Transverse colon (tissue), 4 donors: Measurements from ENCODE around the gene AP3B1. TPM values are rescaled to one million over a fixed set of nuclear protein-coding genes. Genes with fewer than 3 reads are reported as not detected.

ENCODE experiments used
- DNase-seq: peaks from one replicate; pipeline ENCODE4 v3.0.0-alpha.2; 2019
- H3K27ac ChIP-seq, 4 donors: fragments of 200-600 bp; sonication (generic); 2 replicates each; pipeline ENCODE4 v1.5.1; 2016 to 2018; ENCODE audit warnings: inconsistent platforms in 4 of 4
- H3K27me3 ChIP-seq: fragments of 200-600 bp; sonication (generic); 2 replicates; pipeline ENCODE4 v1.5.1; 2017; ENCODE audit warnings: inconsistent platforms
- H3K36me3 ChIP-seq, 4 donors: fragments of 200-600 bp; sonication (generic); 2 replicates each; pipeline ENCODE4 v1.5.1; 2017 to 2019; ENCODE audit warnings: inconsistent platforms in 4 of 4
- H3K4me1 ChIP-seq, 4 donors: fragments of 200-600 bp; sonication (generic); 2 replicates each; pipeline ENCODE4 v1.5.1; 2017 to 2020; ENCODE audit warnings: inconsistent platforms in 4 of 4
- H3K4me3 ChIP-seq, 4 donors: fragments of 200-600 bp; sonication (generic); 1 replicate in 1 of 4; 2 replicates in 3 of 4; pipeline versions ENCODE4 v1.5.1 to v1.6.1; 2017 to 2019; ENCODE audit warnings: inconsistent platforms in 4 of 4
- H3K9me3 ChIP-seq, 2 donors: fragments of 200-600 bp; sonication (generic); 2 replicates each; pipeline ENCODE4 v1.5.1; 2017 to 2019; ENCODE audit warnings: inconsistent platforms in 2 of 2
- EP300 ChIP-seq: sonication (generic); formaldehyde crosslinking; IDR thresholded peaks from one replicate; pipeline ENCODE4 v1.6.1; 2017; ENCODE audit warnings: antibody characterized with exemption, low read depth
- POLR2A ChIP-seq: fragments of 450-650 bp; IDR thresholded peaks from one replicate; pipeline ENCODE4 v1.6.1; 2016; ENCODE audit warnings: antibody characterized with exemption, mild to moderate bottlenecking, moderate library complexity
- POLR2AphosphoS5 ChIP-seq, 3 donors: sonication (generic); formaldehyde crosslinking; IDR thresholded peaks; one replicate each; pipeline ENCODE4 v1.6.1; 2016; ENCODE audit warnings: antibody characterized with exemption in 3 of 3
- WGBS, 2 donors: methylation state at CpG; one replicate each; pipeline ENCODE4 v1.1.5; 2018; ENCODE audit warnings: low coverage in 1 of 2; 5-methylcytosine and 5-hydroxymethylcytosine counted together
- in situ Hi-C, 4 donors: fragments of 200-750 bp; cut with MboI; loops; one replicate each; pipeline versions ENCODE4 v1.15.0 to v1.15.1; 2017; ENCODE audit warnings: low sequenced_read_pairs in 3 of 4, low pct_ligation_motif_present in 1 of 4, low pct_unique_long_range_greater_than_20kb in 1 of 4
- intact Hi-C: fragments of 100-400 bp; cut with DNase I; formaldehyde crosslinking; loops from one replicate; pipeline ENCODE4 v1.15.1; 2023; ENCODE audit warnings: low total_unique reads
- total RNA-seq, 4 donors: library from RNA; depleted of rRNA; stranded (reverse); fragments of >200 nt; gene quantifications; one replicate each; pipeline ENCODE4 v1.1.0, GENCODE V29; 2016
- TF ChIP-seq, protein P1 (sequence below), 5 experiments: fragments of 200-600 bp in 3 of 5; fragments of 450-650 bp in 2 of 5; sonication (generic) in 3 of 5; IDR thresholded peaks; 1 replicate in 2 of 5; 2 replicates in 3 of 5; pipeline ENCODE4 v1.5.1; 2016 to 2017; ENCODE audit warnings: antibody characterized with exemption in 5 of 5, inconsistent platforms in 3 of 5, mild to moderate bottlenecking in 2 of 5, moderate library complexity in 1 of 5

AP3B1 gene
- total RNA-seq, 4 donors from 2014 or later, result 45.7 to 61.3 (median 53.4) TPM

GRCh38 chr5:77987988-77988387 is 306.5 kb downstream of the AP3B1 start:
- intact Hi-C loops (no loop called here), in situ Hi-C loops (no loop called here)
- WGBS, 2 donors, result 89 to 96% methylated on average over 12 to 19 of the region's 19 CpGs
- no peak for TF ChIP-seq POLR2A
- no peak for TF ChIP-seq POLR2AphosphoS5 (IDR thresholded peaks at IDR 0.05)
- no peak for TF ChIP-seq EP300
- TF ChIP-seq, protein P1, sequence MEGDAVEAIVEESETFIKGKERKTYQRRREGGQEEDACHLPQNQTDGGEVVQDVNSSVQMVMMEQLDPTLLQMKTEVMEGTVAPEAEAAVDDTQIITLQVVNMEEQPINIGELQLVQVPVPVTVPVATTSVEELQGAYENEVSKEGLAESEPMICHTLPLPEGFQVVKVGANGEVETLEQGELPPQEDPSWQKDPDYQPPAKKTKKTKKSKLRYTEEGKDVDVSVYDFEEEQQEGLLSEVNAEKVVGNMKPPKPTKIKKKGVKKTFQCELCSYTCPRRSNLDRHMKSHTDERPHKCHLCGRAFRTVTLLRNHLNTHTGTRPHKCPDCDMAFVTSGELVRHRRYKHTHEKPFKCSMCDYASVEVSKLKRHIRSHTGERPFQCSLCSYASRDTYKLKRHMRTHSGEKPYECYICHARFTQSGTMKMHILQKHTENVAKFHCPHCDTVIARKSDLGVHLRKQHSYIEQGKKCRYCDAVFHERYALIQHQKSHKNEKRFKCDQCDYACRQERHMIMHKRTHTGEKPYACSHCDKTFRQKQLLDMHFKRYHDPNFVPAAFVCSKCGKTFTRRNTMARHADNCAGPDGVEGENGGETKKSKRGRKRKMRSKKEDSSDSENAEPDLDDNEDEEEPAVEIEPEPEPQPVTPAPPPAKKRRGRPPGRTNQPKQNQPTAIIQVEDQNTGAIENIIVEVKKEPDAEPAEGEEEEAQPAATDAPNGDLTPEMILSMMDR (IDR thresholded peaks at IDR 0.05), result no peak
- peaks cover 0 to 8% (median 0%) of the 10 kb centered on the region in 4 donors for H3K4me1 ChIP-seq
- H3K27me3 ChIP-seq, result no peaks in the 10 kb centered on the region
- no peaks in the 10 kb centered on the region for H3K36me3 ChIP-seq
- no peak overlapping the region for H3K4me3 ChIP-seq
- DNase-seq, result no peak
- H3K9me3 ChIP-seq, result no peaks in the 10 kb centered on the region
- H3K27ac ChIP-seq, result no peak overlapping the region

DNA sequence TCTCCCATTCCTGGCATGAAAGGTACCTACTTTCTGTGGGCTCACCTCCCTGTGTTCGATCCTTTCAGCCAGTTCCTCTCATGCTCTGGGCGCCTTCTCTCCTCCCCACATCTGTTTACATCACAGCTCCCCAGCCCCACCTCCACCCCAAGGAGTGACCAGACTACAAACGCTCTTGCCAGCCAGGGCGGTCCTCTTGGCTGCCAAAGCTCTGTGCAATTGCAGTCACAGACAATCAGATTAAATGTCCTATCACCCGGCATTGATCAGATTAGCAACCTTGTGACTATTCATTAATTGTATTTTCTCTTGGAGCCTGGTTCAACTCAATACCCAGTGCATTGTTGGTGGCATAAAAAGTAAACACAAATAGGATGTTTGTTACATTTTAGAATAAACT is 307.2 kb downstream of the AP3B1 start:
- in situ Hi-C loops (no loop called here), intact Hi-C loops (no loop called here)
- Histone ChIP-seq H3K4me1 (peaks cover 0 to 8% (median 0%) of the 10 kb centered on the region in 4 donors), H3K36me3 (no peaks in the 10 kb centered on the region), H3K27ac (no peak overlapping the region), H3K4me3 (no peak overlapping the region), H3K27me3 (no peaks in the 10 kb centered on the region), H3K9me3 (no peaks in the 10 kb centered on the region)
- DNase-seq, result no peak
- TF ChIP-seq POLR2AphosphoS5 (IDR thresholded peaks at IDR 0.05), result no peak
- 76 to 89% methylated on average over 1 to 5 of the region's 5 CpGs for whole genome bisulfite sequencing, 2 donors

DNA sequence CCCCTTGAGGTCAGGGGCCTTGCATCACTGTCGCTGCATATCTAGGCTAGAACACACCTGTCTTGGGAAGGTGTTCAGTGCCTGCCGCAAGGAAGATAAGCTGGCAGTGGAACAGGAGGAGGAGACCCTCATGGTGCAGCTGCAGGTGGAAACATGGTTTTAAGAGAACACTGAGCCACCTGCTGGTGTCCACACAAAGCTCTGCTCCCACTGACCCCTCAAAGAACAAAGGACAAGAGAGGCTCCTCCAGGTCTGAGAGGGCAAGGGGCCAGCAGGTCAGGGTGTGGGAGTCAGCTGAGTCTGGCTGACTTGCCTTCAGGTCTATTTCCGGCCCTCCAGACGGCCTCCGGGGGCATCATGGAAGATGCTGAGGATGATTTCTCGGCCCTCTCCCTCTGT is 308.2 kb downstream of the AP3B1 start:
- TF ChIP-seq, protein P1 (IDR thresholded peaks at IDR 0.05), result no peak
- no peak for TF ChIP-seq POLR2A
- no peak for TF ChIP-seq POLR2AphosphoS5 (IDR thresholded peaks at IDR 0.05)
- no peak for TF ChIP-seq EP300
- no peak overlapping the region for H3K4me3 ChIP-seq
- in situ Hi-C loops, result no loop called here
- WGBS, 2 donors, result 77% methylated on average over 6 of the region's 6 CpGs; no CpG with 5 or more reads in 1 of the 2 donors
- intact Hi-C loops, result no loop called here
- H3K9me3 ChIP-seq, result no peaks in the 10 kb centered on the region
- H3K27me3 ChIP-seq, result no peaks in the 10 kb centered on the region
- H3K4me1 ChIP-seq, result peaks cover 0 to 8% (median 0%) of the 10 kb centered on the region in 4 donors
- DNase-seq, result no peak
- H3K36me3 ChIP-seq, result no peaks in the 10 kb centered on the region
- no peak overlapping the region for H3K27ac ChIP-seq

DNA sequence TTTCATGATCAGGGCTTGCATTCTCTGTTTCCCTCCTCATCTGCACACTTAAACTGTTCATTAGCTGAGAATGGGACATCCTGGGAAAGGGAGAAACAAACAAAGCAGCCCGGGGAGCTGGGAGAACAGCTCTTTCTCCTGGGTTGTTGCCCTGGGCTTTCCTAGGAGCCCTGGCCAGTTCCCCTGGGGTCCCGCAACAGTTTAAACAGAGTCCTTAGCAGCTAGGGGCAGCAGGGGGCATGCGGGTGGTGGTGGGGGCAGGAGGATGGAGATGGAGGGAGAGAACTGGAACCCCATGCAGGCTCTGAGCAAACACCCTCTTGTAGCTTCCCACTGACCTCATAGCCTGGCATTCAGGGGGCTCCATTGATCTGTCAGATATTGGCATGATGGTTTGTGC is 309.3 kb downstream of the AP3B1 start:
- Histone ChIP-seq H3K36me3 (no peaks in the 10 kb centered on the region), H3K9me3 (no peaks in the 10 kb centered on the region), H3K27me3 (no peaks in the 10 kb centered on the region), H3K4me3 (no peak overlapping the region), H3K27ac (no peak overlapping the region), H3K4me1 (peaks cover 0 to 8% (median 0%) of the 10 kb centered on the region in 4 donors)
- in situ Hi-C loops (no loop called here), intact Hi-C loops (no loop called here)
- 62% methylated on average over 3 of the region's 3 CpGs; no CpG with 5 or more reads in 1 of the 2 donors for WGBS, 2 donors
- TF ChIP-seq, protein P1 (IDR thresholded peaks at IDR 0.05), result no peak
- TF ChIP-seq POLR2AphosphoS5 (IDR thresholded peaks at IDR 0.05) (no peak), POLR2A (no peak), EP300 (no peak)
- no peak for DNase-seq

- intact Hi-C loops, result no loop called here
- Histone ChIP-seq H3K9me3 (no peaks in the 10 kb centered on the region), H3K27ac (no peak overlapping the region), H3K27me3 (no peaks in the 10 kb centered on the region), H3K36me3 (no peaks in the 10 kb centered on the region), H3K4me3 (no peak overlapping the region), H3K4me1 (peaks cover 0 to 10% (median 0%) of the 10 kb centered on the region in 4 donors)
- TF ChIP-seq POLR2AphosphoS5 (IDR thresholded peaks at IDR 0.05) (no peak), EP300 (no peak), POLR2A (no peak)
- TF ChIP-seq, protein P1 (IDR thresholded peaks at IDR 0.05), result no peak
- in situ Hi-C loops, result no loop called here
- WGBS, 2 donors, result 32 to 51% methylated on average over 9 to 11 of the region's 11 CpGs
- DNase-seq, result no peak
Measured at GRCh38 chr5:77984587-77984986, 309.9 kb downstream of the AP3B1 start.
